Stimulated activated CD8-positive, alpha-beta memory T cell treated with anti-CD3 and anti-CD28 coated beads, Interleukin-4, amount 100 ng/mL, for 24 hours (primary cell): ENCODE measurements around the gene TENM4.

ENCODE experiments used
- DNase-seq: peaks from one replicate; pipeline ENCODE4 v3.0.0-alpha.2; 2020; ENCODE audit warnings: low read depth

Gene TENM4

GRCh38 chr11:79294845-79295731, 145.7 kb downstream of the TENM4 start:
- no peak for DNase-seq

GRCh38 chr11:79291948-79292347, 148.9 kb downstream of the TENM4 start:
- no peak for DNase-seq

GRCh38 chr11:79290761-79291160, 150.1 kb downstream of the TENM4 start:
- no peak for DNase-seq

- no peak for DNase-seq
Observed at GRCh38 chr11:79287952-79288351, 152.9 kb downstream of the TENM4 start.

GRCh38 chr11:79285756-79286155, 155.1 kb downstream of the TENM4 start:
- DNase-seq, result no peak

GRCh38 chr11:79276736-79277325, 164.0 kb downstream of the TENM4 start:
- no peak for DNase-seq

- no peak for DNase-seq
Observed at GRCh38 chr11:79274636-79275331, 166.0 kb downstream of the TENM4 start.

- no peak for DNase-seq
Observed at GRCh38 chr11:79273781-79274180, 167.0 kb downstream of the TENM4 start.

GRCh38 chr11:79269611-79270307, 171.1 kb downstream of the TENM4 start:
- no peak for DNase-seq

GRCh38 chr11:79266396-79266795, 174.4 kb downstream of the TENM4 start:
- no peak for DNase-seq

GRCh38 chr11:79265756-79266322, 175.0 kb downstream of the TENM4 start:
- DNase-seq, result no peak

- DNase-seq, result no peak
Observed at GRCh38 chr11:79264284-79264683, 176.5 kb downstream of the TENM4 start.

GRCh38 chr11:79263001-79263400, 177.8 kb downstream of the TENM4 start:
- no peak for DNase-seq

GRCh38 chr11:79262221-79262620, 178.6 kb downstream of the TENM4 start:
- no peak for DNase-seq

GRCh38 chr11:79261684-79262083, 179.1 kb downstream of the TENM4 start:
- no peak for DNase-seq

- DNase-seq, result no peak
Observed at GRCh38 chr11:79259800-79260199, 181.0 kb downstream of the TENM4 start.

- no peak for DNase-seq
Observed at GRCh38 chr11:79258576-79258975, 182.3 kb downstream of the TENM4 start.

GRCh38 chr11:79255965-79256364, 184.9 kb downstream of the TENM4 start:
- DNase-seq, result no peak

- DNase-seq, result no peak
Observed at GRCh38 chr11:79253280-79253679, 187.6 kb downstream of the TENM4 start.

GRCh38 chr11:79249295-79249993, 191.4 kb downstream of the TENM4 start:
- DNase-seq, result no peak

GRCh38 chr11:79244798-79245197, 196.0 kb downstream of the TENM4 start:
- no peak for DNase-seq
